ENCODE measurements around the gene GALNT14.
A peak's percentile ranks its signal among the peaks of the same experiment; 100 is the strongest.

DNA sequence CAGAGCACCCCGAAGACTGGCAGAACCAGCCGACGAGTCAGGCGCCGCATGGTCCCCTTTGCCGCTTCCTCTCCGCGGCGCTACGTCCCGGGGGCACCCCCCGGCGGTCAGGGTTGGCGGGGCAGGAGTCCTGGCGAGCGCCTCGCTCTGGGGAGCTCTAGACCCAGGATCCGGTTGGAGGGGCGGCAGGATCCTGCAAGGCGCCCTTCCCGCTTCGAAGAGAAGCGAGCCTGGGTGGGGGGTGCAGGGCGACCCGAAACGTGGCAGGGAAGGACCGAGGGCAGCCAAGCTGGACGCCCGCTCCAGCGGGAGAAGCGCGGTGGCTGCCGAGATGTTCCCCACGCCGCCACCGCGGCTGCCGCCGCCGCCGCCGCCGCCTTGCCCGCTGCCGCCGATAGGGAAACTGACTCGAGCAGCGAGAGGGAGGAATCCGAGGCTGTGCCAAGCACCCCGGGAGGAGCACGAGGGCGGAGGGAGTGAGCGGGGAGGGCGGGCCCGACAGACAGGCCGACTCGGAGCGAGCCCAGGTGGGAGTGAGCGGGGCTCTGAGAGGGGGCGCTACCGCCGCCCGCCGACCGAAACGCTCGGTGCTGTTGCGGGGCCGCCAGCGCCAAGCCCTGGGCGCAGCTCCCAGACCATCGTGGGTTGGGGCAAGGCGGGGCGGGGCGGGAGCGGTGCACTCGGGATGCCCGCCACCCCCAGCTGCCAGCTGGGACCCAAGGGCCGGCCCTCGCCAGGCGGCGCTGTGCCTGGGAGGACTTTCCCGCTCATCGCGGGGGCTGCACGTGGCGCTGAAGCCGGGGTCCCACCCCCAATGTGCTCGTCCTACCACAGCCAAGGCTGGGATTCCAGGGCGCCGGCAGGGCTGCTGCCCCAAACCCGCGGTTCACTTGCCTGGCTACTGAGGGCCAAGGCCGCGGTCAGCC lies at the start of gene GALNT14:
- TF ChIP-seq POLR2A (IDR thresholded peaks at IDR 0.05; ENCODE audit: low read depth, low read length) (no peak), SREBF2 (IDR thresholded peaks at IDR 0.05; ENCODE audit: low read length) (no peak), GABPA (IDR thresholded peaks at IDR 0.05; ENCODE audit: low read depth) (no peak), POLR2AphosphoS5 (IDR thresholded peaks at IDR 0.05; ENCODE audit: low read length) (no peak), ZNF384 (IDR thresholded peaks at IDR 0.05; ENCODE audit: borderline replicate concordance, low read depth, low read length) (no peak), FOS (IDR thresholded peaks at IDR 0.05; ENCODE audit: borderline replicate concordance, extremely low read depth, insufficient read length) (no peak)
- TF ChIP-seq, protein P1, sequence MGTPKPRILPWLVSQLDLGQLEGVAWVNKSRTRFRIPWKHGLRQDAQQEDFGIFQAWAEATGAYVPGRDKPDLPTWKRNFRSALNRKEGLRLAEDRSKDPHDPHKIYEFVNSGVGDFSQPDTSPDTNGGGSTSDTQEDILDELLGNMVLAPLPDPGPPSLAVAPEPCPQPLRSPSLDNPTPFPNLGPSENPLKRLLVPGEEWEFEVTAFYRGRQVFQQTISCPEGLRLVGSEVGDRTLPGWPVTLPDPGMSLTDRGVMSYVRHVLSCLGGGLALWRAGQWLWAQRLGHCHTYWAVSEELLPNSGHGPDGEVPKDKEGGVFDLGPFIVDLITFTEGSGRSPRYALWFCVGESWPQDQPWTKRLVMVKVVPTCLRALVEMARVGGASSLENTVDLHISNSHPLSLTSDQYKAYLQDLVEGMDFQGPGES (IDR thresholded peaks at IDR 0.05): no peak
- TF ChIP-seq, protein P2, sequence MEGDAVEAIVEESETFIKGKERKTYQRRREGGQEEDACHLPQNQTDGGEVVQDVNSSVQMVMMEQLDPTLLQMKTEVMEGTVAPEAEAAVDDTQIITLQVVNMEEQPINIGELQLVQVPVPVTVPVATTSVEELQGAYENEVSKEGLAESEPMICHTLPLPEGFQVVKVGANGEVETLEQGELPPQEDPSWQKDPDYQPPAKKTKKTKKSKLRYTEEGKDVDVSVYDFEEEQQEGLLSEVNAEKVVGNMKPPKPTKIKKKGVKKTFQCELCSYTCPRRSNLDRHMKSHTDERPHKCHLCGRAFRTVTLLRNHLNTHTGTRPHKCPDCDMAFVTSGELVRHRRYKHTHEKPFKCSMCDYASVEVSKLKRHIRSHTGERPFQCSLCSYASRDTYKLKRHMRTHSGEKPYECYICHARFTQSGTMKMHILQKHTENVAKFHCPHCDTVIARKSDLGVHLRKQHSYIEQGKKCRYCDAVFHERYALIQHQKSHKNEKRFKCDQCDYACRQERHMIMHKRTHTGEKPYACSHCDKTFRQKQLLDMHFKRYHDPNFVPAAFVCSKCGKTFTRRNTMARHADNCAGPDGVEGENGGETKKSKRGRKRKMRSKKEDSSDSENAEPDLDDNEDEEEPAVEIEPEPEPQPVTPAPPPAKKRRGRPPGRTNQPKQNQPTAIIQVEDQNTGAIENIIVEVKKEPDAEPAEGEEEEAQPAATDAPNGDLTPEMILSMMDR (IDR thresholded peaks at IDR 0.05 in 2 of 3, conservative IDR thresholded peaks at IDR 0.05 in 1 of 3; ENCODE audit: control insufficient read depth in 2 of 3, extremely low read depth in 1 of 3, insufficient read depth in 1 of 3, low read depth in 3 of 3, low read length in 3 of 3): peak; percentile 25 to 50 (median 41); a peak in 4 of 6 replicates
- TF ChIP-seq, protein P3, sequence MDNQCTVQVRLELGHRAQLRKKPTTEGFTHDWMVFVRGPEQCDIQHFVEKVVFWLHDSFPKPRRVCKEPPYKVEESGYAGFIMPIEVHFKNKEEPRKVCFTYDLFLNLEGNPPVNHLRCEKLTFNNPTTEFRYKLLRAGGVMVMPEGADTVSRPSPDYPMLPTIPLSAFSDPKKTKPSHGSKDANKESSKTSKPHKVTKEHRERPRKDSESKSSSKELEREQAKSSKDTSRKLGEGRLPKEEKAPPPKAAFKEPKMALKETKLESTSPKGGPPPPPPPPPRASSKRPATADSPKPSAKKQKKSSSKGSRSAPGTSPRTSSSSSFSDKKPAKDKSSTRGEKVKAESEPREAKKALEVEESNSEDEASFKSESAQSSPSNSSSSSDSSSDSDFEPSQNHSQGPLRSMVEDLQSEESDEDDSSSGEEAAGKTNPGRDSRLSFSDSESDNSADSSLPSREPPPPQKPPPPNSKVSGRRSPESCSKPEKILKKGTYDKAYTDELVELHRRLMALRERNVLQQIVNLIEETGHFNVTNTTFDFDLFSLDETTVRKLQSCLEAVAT (IDR thresholded peaks at IDR 0.05): no peak
